LHCN-M2 (cell line): ENCODE data around the gene DRC7. TPM values are rescaled to one million over a fixed set of nuclear protein-coding genes. Genes with fewer than 3 reads are reported as not detected.
A peak's percentile ranks its signal among the peaks of the same experiment; 100 is the strongest.

ENCODE experiments used
- DNase-seq: peaks from one replicate; pipeline ENCODE4 v3.0.0-alpha.2; 2012; ENCODE audit warnings: low read depth
- polyA plus RNA-seq: library from polyadenylated mRNA; unstranded; fragments of >200 nt; gene quantifications from one replicate; pipeline ENCODE4 v1.2.1, GENCODE V29; 2012; ENCODE audit warnings: missing spikeins
- total RNA-seq: library from RNA; depleted of rRNA; stranded (reverse); fragments of >200 nt; gene quantifications from 2 replicates; pipeline ENCODE4 v1.2.3, GENCODE V29; 2014; rRNA removed

Gene DRC7
- not detected in 2 replicates for total RNA-seq
- polyA plus RNA-seq: not detected

- DNase-seq: peak; percentile 34
Measured at GRCh38 chr16:57694725-57695679, at the start of gene DRC7. Gene DRC7, plus strand, starts transcription at chr16:57694806. Its CDS starts 3,144 bp downstream, at chr16:57697950.

GRCh38 chr16:57645169-57645568 lies 49.4 kb upstream of the DRC7 start:
- DNase-seq: no peak

GRCh38 chr16:57645691-57646387 lies 48.8 kb upstream of the DRC7 start:
- DNase-seq: peak; percentile 38

DNA sequence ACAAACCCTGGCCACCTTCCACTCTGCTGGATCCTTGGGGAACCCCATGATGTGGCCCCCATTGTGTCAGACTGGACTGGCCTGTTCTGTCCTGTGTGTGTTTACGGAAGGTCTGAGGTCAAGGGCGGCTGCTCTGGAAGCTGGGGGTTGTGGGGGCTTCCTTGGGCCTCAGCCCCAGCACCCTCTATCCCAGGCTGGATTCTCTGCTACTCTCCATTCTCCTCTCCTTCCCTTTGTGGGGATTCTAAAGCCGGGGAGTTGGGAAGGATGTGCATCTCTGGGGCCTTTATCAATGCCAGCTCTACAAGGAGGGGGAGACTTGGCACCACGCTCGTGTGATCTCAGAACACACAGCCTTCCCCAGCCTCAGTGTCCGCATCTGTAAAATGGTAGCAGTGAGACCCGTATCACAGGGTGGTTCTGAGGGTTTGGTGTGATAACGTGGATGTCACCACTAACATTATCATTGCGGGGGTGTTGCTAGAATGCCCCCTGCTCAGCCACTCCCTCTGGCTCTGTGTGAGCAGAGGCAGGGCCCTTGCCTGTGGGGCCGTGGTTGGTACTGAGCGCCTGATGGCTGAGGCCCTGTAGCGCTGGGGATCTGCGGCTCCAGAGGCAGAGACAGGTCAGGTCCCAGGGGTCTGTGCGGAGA lies 48.1 kb upstream of the DRC7 start:
- DNase-seq: no peak

DNA sequence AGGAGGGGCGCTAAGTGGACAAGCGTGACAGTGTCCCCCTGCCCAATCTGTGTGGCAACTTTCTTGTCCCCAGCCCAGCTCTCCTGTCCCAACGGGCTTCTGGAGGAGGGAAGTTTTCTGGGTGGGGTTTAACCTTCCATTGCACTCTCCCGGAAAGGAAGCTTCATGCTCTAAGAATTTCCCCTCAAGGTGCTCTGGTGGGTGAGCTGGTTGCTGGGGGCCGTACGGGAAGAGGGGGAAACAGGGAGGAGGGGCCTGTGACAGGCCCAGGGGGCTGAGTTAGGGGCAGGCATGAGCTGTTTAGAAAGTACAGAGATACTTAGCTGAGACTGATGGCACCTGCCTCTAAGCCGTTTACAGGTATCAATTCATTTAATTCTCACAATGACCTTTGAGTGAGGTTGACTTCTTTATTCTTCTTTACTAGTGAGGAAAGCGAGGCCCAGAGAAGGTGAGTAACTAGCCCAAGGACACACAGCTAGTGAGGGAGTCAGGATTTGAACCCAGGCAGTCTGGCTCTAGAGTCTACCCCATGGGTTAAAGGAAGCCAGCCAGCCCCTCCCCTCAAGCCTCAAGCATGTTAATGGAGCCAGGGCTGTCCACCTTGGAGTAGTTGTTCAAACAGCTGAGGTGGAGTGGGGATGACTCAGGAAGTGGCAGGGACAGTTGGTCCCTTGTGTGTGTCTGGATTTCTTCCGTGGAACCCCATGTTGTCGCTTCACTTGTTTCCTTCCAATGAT lies 47.3 kb upstream of the DRC7 start:
- DNase-seq: no peak

DNA sequence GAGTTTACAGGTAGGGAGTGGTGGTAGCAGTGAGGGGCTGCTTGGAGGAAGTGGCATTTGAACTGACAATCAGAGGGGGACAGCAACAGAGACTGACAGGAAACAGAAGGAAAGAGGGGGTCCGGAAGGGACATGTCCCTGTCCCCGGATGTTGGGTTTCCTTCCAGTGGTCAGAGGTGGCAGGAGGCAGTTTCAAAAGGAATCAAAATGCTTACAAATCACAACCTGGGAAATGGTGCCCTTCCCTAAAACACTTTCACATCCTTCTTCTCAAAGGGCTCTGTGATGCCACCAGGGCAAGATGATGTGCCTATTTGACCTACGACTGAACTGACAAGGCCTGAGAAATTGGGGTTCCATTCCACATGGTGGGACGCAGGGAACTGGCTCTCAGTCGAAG lies 46.5 kb upstream of the DRC7 start:
- DNase-seq: no peak

- DNase-seq: peak; percentile 69
Measured at GRCh38 chr16:57648581-57649442, 45.8 kb upstream of the DRC7 start.

GRCh38 chr16:57649443-57649751 lies 45.2 kb upstream of the DRC7 start:
- DNase-seq: no peak

DNA sequence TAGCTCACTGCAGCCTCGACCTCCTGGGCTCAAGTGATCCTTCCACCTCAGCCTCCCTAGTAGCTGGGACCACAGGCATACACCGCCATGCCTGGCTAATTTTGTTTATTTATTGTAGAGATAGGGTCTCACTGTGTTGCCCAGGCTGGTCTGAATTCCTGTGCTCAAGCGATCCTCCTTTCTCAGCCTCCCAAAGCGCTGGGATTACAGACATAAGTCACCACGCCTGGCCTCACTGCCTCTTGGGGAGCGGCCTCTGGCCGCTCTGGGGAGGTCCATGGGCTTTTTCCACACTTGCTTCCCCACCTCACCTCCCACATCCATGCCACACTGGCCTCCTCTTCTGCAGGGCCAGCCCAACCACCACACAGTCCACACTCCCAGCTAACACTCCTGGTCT lies 44.8 kb upstream of the DRC7 start:
- DNase-seq: no peak

- DNase-seq: no peak
Measured at GRCh38 chr16:57651344-57652333, 43.0 kb upstream of the DRC7 start.

DNA sequence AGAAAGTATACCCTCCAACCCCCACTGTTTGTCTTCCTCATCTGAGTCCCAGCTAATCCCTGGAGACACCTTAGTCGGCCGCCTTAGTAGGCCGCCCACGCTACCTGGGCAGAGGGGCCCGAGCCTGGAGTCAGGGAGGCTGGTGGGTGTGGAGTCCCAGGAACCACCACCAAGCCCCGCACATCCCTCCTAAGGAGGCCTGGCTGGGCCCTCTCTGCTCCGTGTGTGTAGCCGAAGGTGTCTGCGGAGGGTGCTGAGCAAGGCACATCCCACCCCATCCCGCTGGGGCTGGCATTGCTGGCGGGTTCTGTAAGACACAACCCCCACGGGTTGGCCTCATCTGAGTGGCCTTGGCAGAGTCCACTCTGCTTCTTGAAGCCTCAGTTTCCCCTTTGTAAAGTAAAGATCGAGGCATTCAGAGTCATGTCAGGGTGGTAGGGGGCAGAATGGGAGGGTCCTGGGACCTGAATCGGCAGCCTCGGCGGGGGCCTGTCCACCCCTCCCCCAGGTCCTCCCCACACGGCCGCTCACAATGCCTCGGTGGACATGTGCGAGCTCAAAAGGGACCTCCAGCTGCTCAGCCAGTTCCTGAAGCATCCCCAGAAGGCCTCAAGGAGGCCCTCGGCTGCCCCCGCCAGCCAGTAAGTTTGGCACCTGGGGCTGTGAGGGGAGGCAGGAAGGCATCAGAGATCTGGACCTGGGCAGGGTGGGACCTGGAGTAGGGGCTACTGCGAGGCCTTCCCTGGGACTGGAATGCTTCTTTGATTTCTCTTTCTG lies 41.7 kb upstream of the DRC7 start:
- DNase-seq: no peak

- DNase-seq: no peak
Measured at GRCh38 chr16:57653936-57654335, 40.7 kb upstream of the DRC7 start.

- no peak for DNase-seq
Measured at GRCh38 chr16:57656342-57656955, 38.2 kb upstream of the DRC7 start.

DNA sequence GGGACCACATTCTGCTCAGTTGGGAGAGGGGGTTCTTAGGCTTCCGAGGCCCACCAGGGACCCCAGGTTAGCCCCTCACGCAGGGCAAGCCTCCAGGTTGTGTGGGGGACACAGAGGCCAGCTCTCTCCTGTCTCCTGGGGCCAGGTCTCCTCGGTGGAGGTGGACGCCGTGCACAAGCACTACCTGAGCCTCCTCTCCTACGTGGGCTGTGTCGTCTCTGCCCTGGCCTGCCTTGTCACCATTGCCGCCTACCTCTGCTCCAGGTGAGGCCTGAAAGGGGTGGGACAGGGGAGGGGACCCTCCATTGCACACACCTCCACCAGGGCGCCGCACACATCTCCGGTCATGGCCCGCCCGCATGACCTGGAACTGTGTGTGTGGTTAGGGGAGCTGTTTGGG lies 37.4 kb upstream of the DRC7 start:
- no peak for DNase-seq

DNA sequence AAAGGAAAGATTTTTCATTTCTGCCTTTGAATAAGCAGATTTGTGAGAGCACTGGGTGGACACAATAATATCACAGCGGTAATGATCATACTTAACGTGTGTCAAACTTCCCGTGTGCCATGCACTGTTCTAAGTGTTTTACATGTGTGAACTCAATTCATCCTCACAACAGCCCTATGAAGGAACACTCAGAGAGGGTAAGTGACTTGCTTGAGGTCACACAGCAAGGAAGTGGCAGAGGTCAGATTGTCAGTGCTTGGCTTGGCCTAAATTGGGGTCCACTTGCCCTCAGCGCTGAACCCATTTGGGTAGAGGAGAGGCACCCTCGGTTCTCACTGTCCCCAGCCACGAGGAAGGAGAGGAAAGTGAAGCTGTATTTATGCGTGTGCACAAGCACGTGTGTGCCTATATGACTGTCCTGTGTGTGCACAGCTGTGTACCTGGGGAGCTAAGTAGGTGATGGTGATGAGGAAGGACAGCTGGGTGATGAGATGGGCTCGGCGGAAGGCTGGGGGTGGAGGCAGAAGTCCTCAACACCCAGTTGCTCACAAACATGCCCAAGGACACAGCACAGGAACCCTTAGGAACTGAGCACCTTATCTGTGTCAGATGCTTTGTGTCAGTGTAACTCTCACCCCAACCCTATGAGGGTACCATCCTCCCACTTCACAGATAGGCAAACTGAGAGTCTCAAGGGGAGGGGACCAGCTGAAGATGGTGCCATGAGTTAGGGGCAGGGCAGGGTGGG lies 36.3 kb upstream of the DRC7 start:
- DNase-seq: no peak

GRCh38 chr16:57658878-57659674 lies 35.5 kb upstream of the DRC7 start:
- DNase-seq: no peak
